ENCODE data around the gene LPIN3.

GRCh38 chr20:41375846-41376245 lies 35.2 kb downstream of the LPIN3 start:
- TF ChIP-seq CTCF (IDR thresholded peaks at IDR 0.05), result no peak
- TF ChIP-seq POLR2A (IDR thresholded peaks at IDR 0.05), result no peak

Measured in uterus (tissue), 2 donors.